ENCODE measurements around the gene PHOSPHO1. TPM values are rescaled to one million over a fixed set of nuclear protein-coding genes. Genes with fewer than 3 reads are reported as not detected.

The PHOSPHO1 gene
- total and polyA plus RNA-seq, 2 of the 13 experiments (the other 11 are each of a cell fraction or from before 2014, with no cell fraction given), result not detected

GRCh38 chr17:49200423-49201083, 30.0 kb downstream of the PHOSPHO1 start:
- Histone ChIP-seq H2AFZ (ENCODE audit: low read length) (no peak overlapping the region), H3K4me2 (ENCODE audit: low read depth, low read length) (no peak overlapping the region), H3K27ac (ENCODE audit: extremely low read length, insufficient read depth, low read length) (no peak overlapping the region), H3K36me3 (replicated peaks in 1 of 2; ENCODE audit: control insufficient read depth in 1 of 2, insufficient read depth in 2 of 2, low read length in 2 of 2) (no peaks in the 10 kb centered on the region), H3K4me3 (replicated peaks in 1 of 3; ENCODE audit: insufficient read depth in 1 of 3, low read depth in 2 of 3, low read length in 3 of 3) (no peak overlapping the region), H3K79me2 (ENCODE audit: insufficient read depth, low read length) (no peaks in the 10 kb centered on the region), H3K9me3 (ENCODE audit: low read length) (no peaks in the 10 kb centered on the region), H3K4me1 (ENCODE audit: insufficient read depth, low read length) (0 out of 2 replicates have a peak, but pooled peaks cover 7% of the 10 kb centered on the region), H3K9ac (ENCODE audit: insufficient read depth, low read depth, low read length) (no peak overlapping the region), H3K27me3 (ENCODE audit: control insufficient read depth in 1 of 2, insufficient read depth in 2 of 2, low read length in 2 of 2) (peaks cover 1 to 38% of the 10 kb centered on the region in 2 experiments; a peak in 3 of 5 replicates), H4K20me1 (ENCODE audit: insufficient read depth, low read length) (no peaks in the 10 kb centered on the region)
- ATAC-seq, result no peak
- ChIA-PET CTCF (ENCODE audit: low intra/inter-chr PET ratio, low total read pairs) (no interaction called here), POLR2A (no interaction called here)
- no peak for FAIRE-seq
- TF ChIP-seq GATAD1 (CRISPR knock-in tag; IDR thresholded peaks at IDR 0.05) (no peak), POGK (CRISPR knock-in tag; conservative IDR thresholded peaks at IDR 0.05) (no peak), RARA (CRISPR knock-in tag; IDR thresholded peaks at IDR 0.05) (no peak), POLR2AphosphoS5 (IDR thresholded peaks at IDR 0.05; ENCODE audit: low read depth, low read length) (no peak), MTA1 (CRISPR knock-in tag; IDR thresholded peaks at IDR 0.05; ENCODE audit: borderline replicate concordance) (no peak), PTBP1 (IDR thresholded peaks at IDR 0.05; ENCODE audit: low read depth, low read length, poor library complexity, severe bottlenecking) (no peak), ZNF607 (CRISPR knock-in tag; IDR thresholded peaks at IDR 0.05; ENCODE audit: borderline replicate concordance) (no peak), KIAA2018 (CRISPR knock-in tag; IDR thresholded peaks at IDR 0.05; ENCODE audit: borderline replicate concordance) (no peak), ZNF597 (CRISPR knock-in tag; IDR thresholded peaks at IDR 0.05) (no peak)
- whole genome bisulfite sequencing (ENCODE audit: low lambda C conversion rate), result 47% methylated on average over 13 of the region's 13 CpGs
- no TSS peak for BruUV-seq (replicated peaks)
- intact Hi-C loops (cut with micrococcal nuclease; ENCODE audit: unreplicated experiment), result no loop called here
- DNase-seq (ENCODE audit: low spot score), result no peak
- in situ Hi-C loops (cut with HindIII; ENCODE audit: extremely low pct_ligation_motif_present, low pct_unique_long_range_greater_than_20kb), result no loop called here
